ENCODE data around the gene TUBG1. TPM values are rescaled to one million over a fixed set of nuclear protein-coding genes. Genes with fewer than 3 reads are reported as not detected.

TUBG1 gene
- polyA plus RNA-seq, 1 of the 3 experiments (the other 2 are of a cell fraction) = 145 TPM

GRCh38 chr17:42577140-42577531, 32.3 kb upstream of the TUBG1 start:
- H3K4me3 ChIP-seq (ENCODE audit: low read depth in 2 of 2, low read length in 1 of 2) = peak overlapping the region; percentile 77 to 91
- no peak overlapping the region for H2AFZ ChIP-seq (ENCODE audit: low read depth)

More at GRCh38 chr17:42577140-42577531, 32.3 kb upstream of the TUBG1 start:
- H3K79me2 ChIP-seq (ENCODE audit: insufficient read depth) = peaks cover 58% of the 10 kb centered on the region
- CTCF ChIA-PET = interaction anchor here (0.7 to 8.3 kb wide), 24 partner anchors 9 to 219 kb away, joined by 3 to 221 read pairs (median 14); partner anchors contain the start of genes CCR10, CNTNAP1, MLX and PLEKHH3
- H3K4me2 ChIP-seq = peak overlapping the region; percentile 95
- POLR2A ChIA-PET = interaction anchor here (0.6 to 3.1 kb wide), 10 partner anchors 8 to 133 kb away, joined by 3 to 63 read pairs (median 4); partner anchors contain the start of genes CNTNAP1, MLX, PLEKHH3 and RETREG3
- H3K4me1 ChIP-seq (ENCODE audit: control insufficient read depth in 1 of 2, insufficient read depth in 2 of 2, low read depth in 1 of 2, low read length in 1 of 2) = peaks cover 7 to 8% of the 10 kb centered on the region in 2 experiments; a peak in 2 of 4 replicates
- H3K27ac ChIP-seq (ENCODE audit: low read depth in 2 of 2, low read length in 1 of 2) = peak overlapping the region; percentile 38 to 41
- no peaks in the 10 kb centered on the region for H3K9me2 ChIP-seq
- peaks cover 32 to 42% of the 10 kb centered on the region in 2 experiments for H3K36me3 ChIP-seq (replicated peaks in 1 of 2; ENCODE audit: control insufficient read depth in 1 of 2, insufficient read depth in 2 of 2, low read length in 1 of 2)
- no peaks in the 10 kb centered on the region for H4K20me1 ChIP-seq (ENCODE audit: insufficient read depth)
- no peaks in the 10 kb centered on the region for H3K27me3 ChIP-seq (ENCODE audit: insufficient read depth)
- peak overlapping the region; percentile 87 for H3K9ac ChIP-seq
- peaks cover 38% of the 10 kb centered on the region for H3F3A ChIP-seq (replicated peaks; ENCODE audit: insufficient read depth)
- H3K9me3 ChIP-seq = no peaks in the 10 kb centered on the region
- TF ChIP-seq RCOR1 (IDR thresholded peaks at IDR 0.05; ENCODE audit: low read length) = no peak
- no peak for TF ChIP-seq ELF1 (IDR thresholded peaks at IDR 0.05)
- no peak for TF ChIP-seq RFX5 (IDR thresholded peaks at IDR 0.05; ENCODE audit: low read length)
- no peak for TF ChIP-seq TCF12 (IDR thresholded peaks at IDR 0.05)
- no peak for TF ChIP-seq MAX (IDR thresholded peaks at IDR 0.05; ENCODE audit: low read depth)
- no peak for TF ChIP-seq SIN3A (IDR thresholded peaks at IDR 0.05; ENCODE audit: borderline replicate concordance, low read depth, low read length)
- no peak for TF ChIP-seq CTCF (IDR thresholded peaks at IDR 0.05)
- no peak for TF ChIP-seq USF1 (IDR thresholded peaks at IDR 0.05; ENCODE audit: borderline replicate concordance, low read depth)
- TF ChIP-seq ZBTB33 (IDR thresholded peaks at IDR 0.05; ENCODE audit: borderline replicate concordance, low read depth) = no peak
- TF ChIP-seq USF2 (IDR thresholded peaks at IDR 0.05; ENCODE audit: borderline replicate concordance, low read depth, low read length) = no peak
- TF ChIP-seq FOXM1 (IDR thresholded peaks at IDR 0.05; ENCODE audit: low read depth) = no peak
- no peak for TF ChIP-seq NFIC (IDR thresholded peaks at IDR 0.05; ENCODE audit: borderline replicate concordance)
- TF ChIP-seq YY1 (IDR thresholded peaks at IDR 0.05; ENCODE audit: low read depth) = no peak
- TF ChIP-seq RXRA (IDR thresholded peaks at IDR 0.05; ENCODE audit: borderline replicate concordance, low read depth) = no peak
- no peak for TF ChIP-seq SMC3 (IDR thresholded peaks at IDR 0.05; ENCODE audit: low read depth, low read length)
- TF ChIP-seq TAF1 (IDR thresholded peaks at IDR 0.05; ENCODE audit: borderline replicate concordance, low read depth, low read length) = no peak
- no peak for TF ChIP-seq EZH2phosphoT487 (IDR thresholded peaks at IDR 0.05; ENCODE audit: borderline replicate concordance, low read depth)
- no peak for TF ChIP-seq JUND (IDR thresholded peaks at IDR 0.05)
- 4% methylated on average over 14 of the region's 18 CpGs for WGBS (ENCODE audit: low lambda C conversion rate)
- no peak for DNase-seq

Measured in SK-N-SH (cell line).